ENCODE measurements around the gene ZNF136. TPM values are rescaled to one million over a fixed set of nuclear protein-coding genes. Genes with fewer than 3 reads are reported as not detected.
A peak's percentile ranks its signal among the peaks of the same experiment; 100 is the strongest.

The ZNF136 gene
- total and polyA plus RNA-seq, 9 of the 15 experiments (the other 6 are each of a cell fraction or from before 2014, with no cell fraction given) = 1.0 to 5.3 (median 3.1) TPM

GRCh38 chr19:12139269-12139668 lies 23.6 kb upstream of the ZNF136 start (continued):
- TF ChIP-seq, protein P1, sequence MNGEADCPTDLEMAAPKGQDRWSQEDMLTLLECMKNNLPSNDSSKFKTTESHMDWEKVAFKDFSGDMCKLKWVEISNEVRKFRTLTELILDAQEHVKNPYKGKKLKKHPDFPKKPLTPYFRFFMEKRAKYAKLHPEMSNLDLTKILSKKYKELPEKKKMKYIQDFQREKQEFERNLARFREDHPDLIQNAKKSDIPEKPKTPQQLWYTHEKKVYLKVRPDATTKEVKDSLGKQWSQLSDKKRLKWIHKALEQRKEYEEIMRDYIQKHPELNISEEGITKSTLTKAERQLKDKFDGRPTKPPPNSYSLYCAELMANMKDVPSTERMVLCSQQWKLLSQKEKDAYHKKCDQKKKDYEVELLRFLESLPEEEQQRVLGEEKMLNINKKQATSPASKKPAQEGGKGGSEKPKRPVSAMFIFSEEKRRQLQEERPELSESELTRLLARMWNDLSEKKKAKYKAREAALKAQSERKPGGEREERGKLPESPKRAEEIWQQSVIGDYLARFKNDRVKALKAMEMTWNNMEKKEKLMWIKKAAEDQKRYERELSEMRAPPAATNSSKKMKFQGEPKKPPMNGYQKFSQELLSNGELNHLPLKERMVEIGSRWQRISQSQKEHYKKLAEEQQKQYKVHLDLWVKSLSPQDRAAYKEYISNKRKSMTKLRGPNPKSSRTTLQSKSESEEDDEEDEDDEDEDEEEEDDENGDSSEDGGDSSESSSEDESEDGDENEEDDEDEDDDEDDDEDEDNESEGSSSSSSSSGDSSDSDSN (IDR thresholded peaks at IDR 0.05; ENCODE audit: borderline replicate concordance in 1 of 2, low read depth in 2 of 2, low read length in 2 of 2) = no peak
- TF ChIP-seq GTF2A2 (tag; IDR thresholded peaks at IDR 0.05) = no peak
- TF ChIP-seq, protein P2, sequence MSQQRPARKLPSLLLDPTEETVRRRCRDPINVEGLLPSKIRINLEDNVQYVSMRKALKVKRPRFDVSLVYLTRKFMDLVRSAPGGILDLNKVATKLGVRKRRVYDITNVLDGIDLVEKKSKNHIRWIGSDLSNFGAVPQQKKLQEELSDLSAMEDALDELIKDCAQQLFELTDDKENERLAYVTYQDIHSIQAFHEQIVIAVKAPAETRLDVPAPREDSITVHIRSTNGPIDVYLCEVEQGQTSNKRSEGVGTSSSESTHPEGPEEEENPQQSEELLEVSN (IDR thresholded peaks at IDR 0.05; ENCODE audit: borderline replicate concordance in 1 of 2, extremely low read depth in 1 of 2, insufficient read depth in 1 of 2, insufficient read length in 1 of 2, low read depth in 1 of 2, low read length in 1 of 2, poor library complexity in 1 of 2, severe bottlenecking in 1 of 2) = peak in 1 of 2 experiments; percentile 4
- no peak for TF ChIP-seq HCFC1 (IDR thresholded peaks at IDR 0.05; ENCODE audit: low read depth, low read length)
- TF ChIP-seq TAF1 (IDR thresholded peaks at IDR 0.05; ENCODE audit: control insufficient read depth, extremely low read depth, insufficient read depth, low read length, severe bottlenecking) = no peak
- no peak for TF ChIP-seq RAD51 (IDR thresholded peaks at IDR 0.05; ENCODE audit: borderline replicate concordance, low read depth)
- no peak for TF ChIP-seq RFX5 (IDR thresholded peaks at IDR 0.05; ENCODE audit: low read depth, low read length)
- TF ChIP-seq ZNF133 (CRISPR knock-in tag; IDR thresholded peaks at IDR 0.05) = no peak
- no peak for TF ChIP-seq STAT5B (CRISPR knock-in tag; IDR thresholded peaks at IDR 0.05)
- TF ChIP-seq ZNF232 (CRISPR knock-in tag; IDR thresholded peaks at IDR 0.05) = no peak
- TF ChIP-seq GABPA (tag; conservative IDR thresholded peaks at IDR 0.05; ENCODE audit: low read depth) = no peak
- TF ChIP-seq NCOR1 (IDR thresholded peaks at IDR 0.05) = no peak
- TF ChIP-seq ZNF766 (CRISPR knock-in tag; conservative IDR thresholded peaks at IDR 0.05) = no peak
- TF ChIP-seq NCOA6 (IDR thresholded peaks at IDR 0.05) = no peak
- no peak for TF ChIP-seq NBN (IDR thresholded peaks at IDR 0.05; ENCODE audit: low read depth)

Data from K562 (cell line).